HCT116 (cell line): ENCODE measurements around the gene RALGAPA1. TPM values are rescaled to one million over a fixed set of nuclear protein-coding genes. Genes with fewer than 3 reads are reported as not detected.

Experiments used
- ATAC-seq: fragments of 200-7000 bp; cut with Tn5 transposase; 2 replicates; pipeline ENCODE4 v1.9.1; 2020; ENCODE audit warnings: mild to moderate bottlenecking, moderate library complexity
- BruUV-seq: library from RNA; stranded (reverse); fragments of 400-500 nt; replicated peaks from 2 replicates; lab custom pipeline; 2021; lab: Mats Ljungman, UMichigan
- CTCF ChIA-PET: fragments of 300-600 bp; sonication (Branson Sonifier 250); formaldehyde crosslinking; loops from one replicate; lab custom pipeline; 2021; ENCODE audit warnings: antibody characterized with exemption; lab: Charles Lee
- POLR2A ChIA-PET: fragments of 300-600, 350-600 bp; sonication (Branson Sonifier 250); formaldehyde crosslinking; loops from one replicate; lab custom pipeline; 2021; ENCODE audit warnings: antibody characterized with exemption; lab: Charles Lee
- RAD21 ChIA-PET, 2 experiments: fragments of 300-600 bp; sonication (Branson Sonifier 250); formaldehyde crosslinking; loops; one replicate each; lab custom pipeline; 2023; ENCODE audit warnings: low total read pairs in 2 of 2; ENCODE audit not compliant: uncharacterized antibody in 2 of 2, unreplicated experiment in 2 of 2, low non-redundant PET in 1 of 2; lab: Charles Lee
- DNase-seq: peaks from one replicate; pipeline ENCODE4 v3.0.0-alpha.2; 2010; ENCODE audit warnings: low read depth, low spot score
- H2AFZ ChIP-seq: fragments of 200-600 bp; shearing (Covaris generic), sonication (generic); 2 replicates; pipeline ENCODE4 v1.6.1; 2017; ENCODE audit warnings: low read depth, mixed run types, mixed read lengths, antibody characterized with exemption, low read length; ENCODE audit not compliant: poor library complexity, severe bottlenecking
- H3K27ac ChIP-seq: 2 replicates; pipeline ENCODE4 v1.5.1; 2012; ENCODE audit warnings: low read depth, low read length
- H3K27me3 ChIP-seq: fragments of 200-600 bp; sonication (generic); 2 replicates; pipeline ENCODE4 v1.6.1; 2016; ENCODE audit warnings: mixed run types, low read length, mixed read lengths; ENCODE audit not compliant: insufficient read depth
- H3K36me3 ChIP-seq, 2 experiments: fragments of 200-500 bp in 1 of 2; fragments of 200-600 bp in 1 of 2; sonication (Bioruptor generic) in 1 of 2; sonication (generic) in 1 of 2; 2 replicates each; pipeline versions ENCODE4 v1.5.1 to v1.6.1; 2014 to 2016; ENCODE audit warnings: low read length in 2 of 2, inconsistent platforms in 1 of 2, mixed read lengths in 1 of 2, mixed run types in 1 of 2; ENCODE audit not compliant: insufficient read depth in 2 of 2, control insufficient read depth in 1 of 2
- H3K4me1 ChIP-seq, 2 experiments: fragments of 200-600 bp in 1 of 2; sonication (generic) in 1 of 2; 2 replicates each; pipeline versions ENCODE4 v1.5.1 to v1.6.1; 2012 to 2017; ENCODE audit warnings: low read length in 2 of 2, inconsistent platforms in 1 of 2, mild to moderate bottlenecking in 1 of 2, mixed read lengths in 1 of 2, mixed run types in 1 of 2, moderate library complexity in 1 of 2; ENCODE audit not compliant: insufficient read depth in 2 of 2, control insufficient read depth in 1 of 2
- H3K4me2 ChIP-seq: fragments of 200-600 bp; sonication (generic); 2 replicates; pipeline ENCODE4 v1.6.1; 2017; ENCODE audit warnings: mixed run types, low read length, mixed read lengths
- H3K4me3 ChIP-seq, 2 experiments: fragments of 200-600 bp in 1 of 2; sonication (generic) in 1 of 2; replicated peaks in 1 of 2; 2 replicates each; pipeline ENCODE4 v1.5.1; 2011 to 2016; ENCODE audit warnings: low read length in 2 of 2, control low read depth in 1 of 2, low read depth in 1 of 2, mild to moderate bottlenecking in 1 of 2, mixed read lengths in 1 of 2, mixed run types in 1 of 2
- H3K79me2 ChIP-seq: fragments of 200-600 bp; sonication (generic); 2 replicates; pipeline ENCODE4 v1.6.1; 2017; ENCODE audit warnings: mild to moderate bottlenecking, mixed run types, low read length, moderate library complexity, mixed read lengths; ENCODE audit not compliant: insufficient read depth
- H3K9ac ChIP-seq: fragments of 200-600 bp; sonication (generic); 2 replicates; pipeline ENCODE4 v1.6.1; 2016; ENCODE audit warnings: low read length, mixed read lengths
- H3K9me2 ChIP-seq: fragments of 200-600 bp; sonication (generic), shearing (Covaris generic); 2 replicates; pipeline ENCODE4 v1.6.1; 2017; ENCODE audit warnings: mixed run types, mild to moderate bottlenecking, moderate library complexity; ENCODE audit not compliant: insufficient read depth
- H3K9me3 ChIP-seq, 2 experiments: fragments of 200-500 bp in 1 of 2; fragments of 200-600 bp in 1 of 2; sonication (Bioruptor generic) in 1 of 2; sonication (generic) in 1 of 2; 2 replicates each; pipeline ENCODE4 v1.6.1; 2014 to 2017; ENCODE audit warnings: low read length in 2 of 2, mixed read lengths in 2 of 2, inconsistent platforms in 1 of 2, low read depth in 1 of 2, mild to moderate bottlenecking in 1 of 2, mixed run types in 1 of 2, moderate library complexity in 1 of 2; ENCODE audit not compliant: control insufficient read depth in 1 of 2, insufficient read depth in 1 of 2
- H4K20me1 ChIP-seq: fragments of 200-600 bp; sonication (generic), shearing (Covaris generic); 2 replicates; pipeline ENCODE4 v1.6.1; 2017; ENCODE audit warnings: mixed run types, mild to moderate bottlenecking, moderate library complexity; ENCODE audit not compliant: insufficient read depth
- CBX3 ChIP-seq: IDR thresholded peaks from 2 replicates; pipeline ENCODE4 v1.6.1; 2012; ENCODE audit warnings: low read depth
- ELF1 ChIP-seq: IDR thresholded peaks from 2 replicates; pipeline ENCODE4 v1.6.1; 2012; ENCODE audit warnings: low read depth, borderline replicate concordance
- POLR2AphosphoS5 ChIP-seq: IDR thresholded peaks from 2 replicates; pipeline ENCODE4 v1.6.1; 2011; ENCODE audit warnings: mild to moderate bottlenecking, low read depth, low read length, moderate library complexity
- SIN3A ChIP-seq: IDR thresholded peaks from 2 replicates; pipeline ENCODE4 v1.6.1; 2012; ENCODE audit warnings: low read depth
- YY1 ChIP-seq: IDR thresholded peaks from 2 replicates; pipeline ENCODE4 v1.6.1; 2011; ENCODE audit warnings: low read length, low read depth, moderate library complexity, mild to moderate bottlenecking; ENCODE audit not compliant: insufficient replicate concordance; ENCODE audit errors: extremely low read depth
- ZFX ChIP-seq: fragments of 450-650 bp; IDR thresholded peaks from 2 replicates; pipeline ENCODE4 v1.6.1; 2017
- intact Hi-C: fragments of 100-400 bp; cut with micrococcal nuclease; formaldehyde crosslinking; loops from 2 replicates; pipeline ENCODE4 v1.10.0; 2022
- total RNA-seq: library from RNA; stranded (reverse); gene quantifications from one replicate; pipeline ENCODE4 v1.2.1, GENCODE V29; 2021; ENCODE audit not compliant: unreplicated experiment
- TF ChIP-seq, protein P1 (sequence below): IDR thresholded peaks from 2 replicates; pipeline ENCODE4 v1.6.1; 2012; ENCODE audit warnings: low read depth
- TF ChIP-seq, protein P2 (sequence below), 3 experiments: fragments of 200-600 bp in 1 of 3; sonication (generic) in 1 of 3; IDR thresholded peaks in 2 of 3; conservative IDR thresholded peaks in 1 of 3; 2 replicates each; pipeline ENCODE4 v1.5.1; 2012 to 2017; ENCODE audit warnings: low read depth in 2 of 3, low read length in 2 of 3, antibody characterized with exemption in 1 of 3, borderline replicate concordance in 1 of 3, control low read depth in 1 of 3, mild to moderate bottlenecking in 1 of 3, mixed read lengths in 1 of 3, mixed run types in 1 of 3, moderate library complexity in 1 of 3; ENCODE audit not compliant: insufficient read depth in 1 of 3

Gene RALGAPA1
- total RNA-seq, 1 experiment from 2014 or later = 29.3 TPM

DNA sequence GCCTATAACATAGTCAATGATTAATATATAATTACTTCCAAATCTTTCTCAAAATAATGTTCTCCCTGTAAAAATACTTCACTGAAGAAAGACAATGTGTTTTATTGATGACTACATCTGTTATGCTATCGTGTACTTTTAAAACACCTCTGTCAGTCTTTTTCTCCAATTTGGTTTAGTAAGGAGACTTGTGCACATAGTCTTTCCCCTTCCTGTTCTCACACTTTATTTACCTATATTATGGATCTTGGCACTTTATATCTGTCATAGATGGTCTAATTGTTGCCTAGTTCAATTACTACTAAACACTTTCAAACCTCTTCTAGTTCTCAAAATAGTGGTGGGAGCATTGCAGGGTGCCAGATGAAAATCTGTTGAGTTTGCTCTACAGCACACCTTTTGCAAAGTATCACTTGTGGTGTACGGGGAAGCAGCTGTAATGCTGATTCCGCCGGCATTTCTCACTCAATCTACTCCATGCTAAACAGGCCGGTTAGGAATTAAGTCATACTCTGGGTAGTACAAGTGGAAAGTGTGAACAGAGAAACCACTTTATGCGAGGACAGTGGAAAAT lies 276.2 kb downstream of the RALGAPA1 start:
- TF ChIP-seq YY1 = no peak
- TF ChIP-seq ZFX = no peak
- TF ChIP-seq ELF1 = no peak
- TF ChIP-seq POLR2AphosphoS5 = no peak
- TF ChIP-seq CBX3 = no peak
- no peak for TF ChIP-seq SIN3A
- TF ChIP-seq, protein P1, sequence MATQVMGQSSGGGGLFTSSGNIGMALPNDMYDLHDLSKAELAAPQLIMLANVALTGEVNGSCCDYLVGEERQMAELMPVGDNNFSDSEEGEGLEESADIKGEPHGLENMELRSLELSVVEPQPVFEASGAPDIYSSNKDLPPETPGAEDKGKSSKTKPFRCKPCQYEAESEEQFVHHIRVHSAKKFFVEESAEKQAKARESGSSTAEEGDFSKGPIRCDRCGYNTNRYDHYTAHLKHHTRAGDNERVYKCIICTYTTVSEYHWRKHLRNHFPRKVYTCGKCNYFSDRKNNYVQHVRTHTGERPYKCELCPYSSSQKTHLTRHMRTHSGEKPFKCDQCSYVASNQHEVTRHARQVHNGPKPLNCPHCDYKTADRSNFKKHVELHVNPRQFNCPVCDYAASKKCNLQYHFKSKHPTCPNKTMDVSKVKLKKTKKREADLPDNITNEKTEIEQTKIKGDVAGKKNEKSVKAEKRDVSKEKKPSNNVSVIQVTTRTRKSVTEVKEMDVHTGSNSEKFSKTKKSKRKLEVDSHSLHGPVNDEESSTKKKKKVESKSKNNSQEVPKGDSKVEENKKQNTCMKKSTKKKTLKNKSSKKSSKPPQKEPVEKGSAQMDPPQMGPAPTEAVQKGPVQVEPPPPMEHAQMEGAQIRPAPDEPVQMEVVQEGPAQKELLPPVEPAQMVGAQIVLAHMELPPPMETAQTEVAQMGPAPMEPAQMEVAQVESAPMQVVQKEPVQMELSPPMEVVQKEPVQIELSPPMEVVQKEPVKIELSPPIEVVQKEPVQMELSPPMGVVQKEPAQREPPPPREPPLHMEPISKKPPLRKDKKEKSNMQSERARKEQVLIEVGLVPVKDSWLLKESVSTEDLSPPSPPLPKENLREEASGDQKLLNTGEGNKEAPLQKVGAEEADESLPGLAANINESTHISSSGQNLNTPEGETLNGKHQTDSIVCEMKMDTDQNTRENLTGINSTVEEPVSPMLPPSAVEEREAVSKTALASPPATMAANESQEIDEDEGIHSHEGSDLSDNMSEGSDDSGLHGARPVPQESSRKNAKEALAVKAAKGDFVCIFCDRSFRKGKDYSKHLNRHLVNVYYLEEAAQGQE = no peak
- TF ChIP-seq, protein P2, sequence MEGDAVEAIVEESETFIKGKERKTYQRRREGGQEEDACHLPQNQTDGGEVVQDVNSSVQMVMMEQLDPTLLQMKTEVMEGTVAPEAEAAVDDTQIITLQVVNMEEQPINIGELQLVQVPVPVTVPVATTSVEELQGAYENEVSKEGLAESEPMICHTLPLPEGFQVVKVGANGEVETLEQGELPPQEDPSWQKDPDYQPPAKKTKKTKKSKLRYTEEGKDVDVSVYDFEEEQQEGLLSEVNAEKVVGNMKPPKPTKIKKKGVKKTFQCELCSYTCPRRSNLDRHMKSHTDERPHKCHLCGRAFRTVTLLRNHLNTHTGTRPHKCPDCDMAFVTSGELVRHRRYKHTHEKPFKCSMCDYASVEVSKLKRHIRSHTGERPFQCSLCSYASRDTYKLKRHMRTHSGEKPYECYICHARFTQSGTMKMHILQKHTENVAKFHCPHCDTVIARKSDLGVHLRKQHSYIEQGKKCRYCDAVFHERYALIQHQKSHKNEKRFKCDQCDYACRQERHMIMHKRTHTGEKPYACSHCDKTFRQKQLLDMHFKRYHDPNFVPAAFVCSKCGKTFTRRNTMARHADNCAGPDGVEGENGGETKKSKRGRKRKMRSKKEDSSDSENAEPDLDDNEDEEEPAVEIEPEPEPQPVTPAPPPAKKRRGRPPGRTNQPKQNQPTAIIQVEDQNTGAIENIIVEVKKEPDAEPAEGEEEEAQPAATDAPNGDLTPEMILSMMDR (IDR thresholded peaks at IDR 0.05 in 2 of 3, conservative IDR thresholded peaks at IDR 0.05 in 1 of 3; ENCODE audit: borderline replicate concordance in 1 of 3, insufficient read depth in 1 of 3, low read depth in 2 of 3, low read length in 2 of 3) = no peak
- TF ChIP-seq, all 23 proteins: peak for 0
- Histone ChIP-seq H3K9me3 (no peaks in the 10 kb centered on the region), H3K9me2 (no peaks in the 10 kb centered on the region), H3K79me2 (no peaks in the 10 kb centered on the region), H2AFZ (no peak overlapping the region), H3K36me3 (no peaks in the 10 kb centered on the region), H3K4me1 (0 out of 4 replicates have a peak, but pooled peaks cover 0 to 7% of the 10 kb centered on the region in 2 experiments), H3K27me3 (no peaks in the 10 kb centered on the region), H3K4me3 (peak overlapping the region; percentile 32 to 55), H3K27ac (no peak overlapping the region), H4K20me1 (no peaks in the 10 kb centered on the region), H3K9ac (no peak overlapping the region), H3K4me2 (peak overlapping the region; percentile 74)
- ATAC-seq (no peak), DNase-seq (no peak)
- BruUV-seq = no TSS peak
- POLR2A ChIA-PET = no interaction called here
- CTCF ChIA-PET = no interaction called here
- intact Hi-C loops = no loop called here
- RAD21 ChIA-PET = no interaction called here
